GM21526 (cell line): Measurements from ENCODE around the gene LRP1-AS.

Source experiments
- ATAC-seq: cut with Tn5 transposase; IDR thresholded peaks from one replicate; pipeline ENCODE4 v1.9.1; 2021; ENCODE audit warnings: moderate library complexity; ENCODE audit not compliant: unreplicated experiment, low FRiP score

LRP1-AS gene

GRCh38 chr12:57181072-57181471, 33.7 kb upstream of the LRP1-AS start:
- ATAC-seq: no peak

GRCh38 chr12:57180321-57180989, 33.0 kb upstream of the LRP1-AS start:
- no peak for ATAC-seq

- no peak for ATAC-seq
Measured at GRCh38 chr12:57179331-57180086, 32.1 kb upstream of the LRP1-AS start.

GRCh38 chr12:57178213-57178612, 30.8 kb upstream of the LRP1-AS start:
- no peak for ATAC-seq

- no peak for ATAC-seq
Measured at GRCh38 chr12:57177354-57177753, 29.9 kb upstream of the LRP1-AS start.

- no peak for ATAC-seq
Measured at GRCh38 chr12:57176846-57177245, 29.4 kb upstream of the LRP1-AS start.

GRCh38 chr12:57176139-57176477, 28.7 kb upstream of the LRP1-AS start:
- no peak for ATAC-seq

GRCh38 chr12:57175428-57176138, 28.2 kb upstream of the LRP1-AS start:
- ATAC-seq: no peak

- no peak for ATAC-seq
Measured at GRCh38 chr12:57173683-57174082, 26.3 kb upstream of the LRP1-AS start.

GRCh38 chr12:57173089-57173488, 25.7 kb upstream of the LRP1-AS start:
- ATAC-seq: no peak

GRCh38 chr12:57171668-57172067, 24.2 kb upstream of the LRP1-AS start:
- ATAC-seq: no peak

GRCh38 chr12:57170927-57171326, 23.5 kb upstream of the LRP1-AS start:
- no peak for ATAC-seq

GRCh38 chr12:57170408-57170807, 23.0 kb upstream of the LRP1-AS start:
- ATAC-seq: no peak

GRCh38 chr12:57169969-57170368, 22.6 kb upstream of the LRP1-AS start:
- ATAC-seq: no peak

- no peak for ATAC-seq
Measured at GRCh38 chr12:57169046-57169795, 21.8 kb upstream of the LRP1-AS start.

GRCh38 chr12:57168058-57168457, 20.6 kb upstream of the LRP1-AS start:
- no peak for ATAC-seq

GRCh38 chr12:57166971-57167371, 19.6 kb upstream of the LRP1-AS start:
- ATAC-seq: no peak

- ATAC-seq: no peak
Measured at GRCh38 chr12:57165741-57166140, 18.3 kb upstream of the LRP1-AS start.

GRCh38 chr12:57164966-57165625, 17.7 kb upstream of the LRP1-AS start:
- no peak for ATAC-seq

- ATAC-seq: no peak
Measured at GRCh38 chr12:57164454-57164853, 17.0 kb upstream of the LRP1-AS start.
